Lung (tissue), 12 donors: ENCODE results near the gene AXIN1. TPM values are rescaled to one million over a fixed set of nuclear protein-coding genes. Genes with fewer than 3 reads are reported as not detected.

Experiments used
- ATAC-seq: fragments of 200-7000 bp; cut with Tn5 transposase; one replicate; pipeline ENCODE4 v1.9.1; 2020; ENCODE audit warnings: moderate number of reproducible peaks; ENCODE audit not compliant: insufficient read depth, low FRiP score
- DNase-seq, 3 donors: peaks; one replicate each; pipeline ENCODE4 v3.0.0-alpha.2; 2013 to 2017
- H3K27ac ChIP-seq, 2 donors: one replicate each; pipeline ENCODE4 v1.5.1; 2013; ENCODE audit warnings: mild to moderate bottlenecking in 2 of 2, moderate library complexity in 2 of 2, control low read depth in 1 of 2, inconsistent platforms in 1 of 2, low read depth in 1 of 2, low read length in 1 of 2
- H3K27me3 ChIP-seq, 3 donors: one replicate each; pipeline ENCODE4 v1.5.1; 2013; ENCODE audit warnings: low read length in 2 of 3; ENCODE audit not compliant: control insufficient read depth in 3 of 3, insufficient read depth in 3 of 3
- H3K36me3 ChIP-seq, 4 donors: one replicate each; pipeline ENCODE4 v1.5.1; 2013; ENCODE audit warnings: low read length in 4 of 4, mild to moderate bottlenecking in 1 of 4, moderate library complexity in 1 of 4; ENCODE audit not compliant: control insufficient read depth in 4 of 4, insufficient read depth in 4 of 4
- H3K4me1 ChIP-seq, 5 donors: one replicate each; pipeline ENCODE4 v1.5.1; 2013; ENCODE audit warnings: low read length in 5 of 5, mild to moderate bottlenecking in 2 of 5, moderate library complexity in 1 of 5; ENCODE audit not compliant: control insufficient read depth in 5 of 5, insufficient read depth in 5 of 5
- H3K4me3 ChIP-seq: one replicate; pipeline ENCODE4 v1.5.1; 2013; ENCODE audit warnings: mild to moderate bottlenecking, control low read depth, moderate library complexity
- H3K9ac ChIP-seq, 2 donors: one replicate each; pipeline ENCODE4 v1.5.1; 2013; ENCODE audit warnings: low read length in 2 of 2, control low read depth in 1 of 2; ENCODE audit not compliant: insufficient read depth in 1 of 2
- H3K9me3 ChIP-seq, 4 donors: one replicate each; pipeline ENCODE4 v1.5.1; 2013; ENCODE audit warnings: low read length in 3 of 4, mild to moderate bottlenecking in 1 of 4, moderate library complexity in 1 of 4; ENCODE audit not compliant: control insufficient read depth in 4 of 4, insufficient read depth in 3 of 4
- CTCF ChIP-seq: IDR thresholded peaks from 2 replicates; pipeline ENCODE4 v1.5.1; 2012; ENCODE audit warnings: mild to moderate bottlenecking; ENCODE audit errors: control extremely low read depth, extremely low read depth
- WGBS, 2 donors: extraction: QIAGEN DNeasy Blood & Tissue Kit; methylation state at CpG; one replicate each; pipeline ENCODE4 v1.1.7; 2013; 5-methylcytosine and 5-hydroxymethylcytosine counted together
- polyA plus RNA-seq, 2 donors: library from polyadenylated mRNA; stranded (reverse); fragments of 200-250 nt; gene quantifications; one replicate each; pipeline ENCODE4 v1.2.1, GENCODE V29; 2013
- total RNA-seq, 2 donors: library from RNA; depleted of rRNA in 1 of 2; stranded (reverse); fragments of >200 nt in 1 of 2; gene quantifications; one replicate each; pipeline ENCODE4 v1.2.1, GENCODE V29; 2014 to 2021
- donor health status: control.
- donor health status: control.
- donor health status: Bipolar disorder and iron deficiency.
- donor health status: healthy.
- donor health status: DM: yes; HTN: yes; CAD: no.

AXIN1 gene
- total and polyA plus RNA-seq, 4 donors: 16.9 to 25.9 (median 19.4) TPM

- no peaks in the 10 kb centered on the region for H3K4me1 ChIP-seq
- WGBS, 2 donors: 86 to 89% methylated on average over 16 of the region's 16 CpGs
- H3K27ac ChIP-seq: no peak overlapping the region
- H3K27me3 ChIP-seq: no peaks in the 10 kb centered on the region
- no peak overlapping the region for H3K4me3 ChIP-seq
- no peaks in the 10 kb centered on the region for H3K9me3 ChIP-seq
- peaks cover 0 to 54% (median 8%) of the 10 kb centered on the region in 4 donors for H3K36me3 ChIP-seq
- DNase-seq: no peak
- TF ChIP-seq CTCF: no peak
- no peak overlapping the region for H3K9ac ChIP-seq
- ATAC-seq: no peak
Measured at GRCh38 chr16:287298-287811, 65.2 kb downstream of the AXIN1 start.

- Histone ChIP-seq H3K9ac (no peak overlapping the region), H3K27ac (no peak overlapping the region), H3K36me3 (peaks cover 0 to 49% (median 8%) of the 10 kb centered on the region in 4 donors), H3K27me3 (peaks cover 0 to 4% (median 3%) of the 10 kb centered on the region in 3 donors), H3K4me1 (peaks cover 0 to under 1% (median 0%) of the 10 kb centered on the region in 5 donors), H3K4me3 (no peak overlapping the region), H3K9me3 (no peaks in the 10 kb centered on the region)
- TF ChIP-seq CTCF: no peak
- DNase-seq: no peak
- 94 to 97% methylated on average over 22 of the region's 22 CpGs for WGBS, 2 donors
- no peak for ATAC-seq
Measured at GRCh38 chr16:286491-287297, 65.8 kb downstream of the AXIN1 start.

GRCh38 chr16:285146-286055, 67.1 kb downstream of the AXIN1 start:
- no peaks in the 10 kb centered on the region for H3K9me3 ChIP-seq
- H3K4me3 ChIP-seq: no peak overlapping the region
- H3K4me1 ChIP-seq: peaks cover 0 to 9% (median 0%) of the 10 kb centered on the region in 5 donors
- peaks cover 0 to 38% (median 4%) of the 10 kb centered on the region in 4 donors for H3K36me3 ChIP-seq
- DNase-seq: no peak
- H3K27ac ChIP-seq: no peak overlapping the region
- no peak overlapping the region for H3K9ac ChIP-seq
- ATAC-seq: no peak
- 91 to 95% methylated on average over 47 to 48 of the region's 48 CpGs for WGBS, 2 donors
- no peak for TF ChIP-seq CTCF
- peaks cover 0 to 12% (median 7%) of the 10 kb centered on the region in 3 donors for H3K27me3 ChIP-seq
